GM21786 (cell line): Measurements from ENCODE around the gene TSPAN13.

Source experiments
- ATAC-seq: cut with Tn5 transposase; IDR thresholded peaks from one replicate; pipeline ENCODE4 v1.9.1; 2021; ENCODE audit not compliant: unreplicated experiment

The TSPAN13 gene

GRCh38 chr7:16810573-16810972 lies 57.0 kb downstream of the TSPAN13 start:
- no peak for ATAC-seq

DNA sequence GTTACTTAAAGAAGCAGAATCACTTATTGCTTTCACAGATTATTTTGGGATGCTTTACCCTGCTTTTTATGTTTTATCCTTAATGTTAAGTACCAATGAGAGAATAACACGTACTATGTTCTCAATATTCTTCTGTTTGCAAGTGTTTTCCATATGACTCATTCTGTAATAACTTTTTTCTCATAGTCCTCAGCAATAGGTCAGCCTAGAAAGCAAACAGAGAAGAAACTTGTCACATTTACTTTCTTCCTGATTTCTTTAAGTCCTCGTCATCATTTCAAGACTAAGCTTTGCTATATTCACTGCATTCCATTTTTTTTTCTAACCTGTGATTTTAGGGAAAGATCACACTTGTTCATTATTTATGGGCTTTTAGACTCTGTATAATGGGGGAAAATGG lies 58.0 kb downstream of the TSPAN13 start:
- ATAC-seq: no peak

GRCh38 chr7:16812542-16813231 lies 59.1 kb downstream of the TSPAN13 start:
- no peak for ATAC-seq

GRCh38 chr7:16813232-16813616 lies 59.7 kb downstream of the TSPAN13 start:
- ATAC-seq: no peak

DNA sequence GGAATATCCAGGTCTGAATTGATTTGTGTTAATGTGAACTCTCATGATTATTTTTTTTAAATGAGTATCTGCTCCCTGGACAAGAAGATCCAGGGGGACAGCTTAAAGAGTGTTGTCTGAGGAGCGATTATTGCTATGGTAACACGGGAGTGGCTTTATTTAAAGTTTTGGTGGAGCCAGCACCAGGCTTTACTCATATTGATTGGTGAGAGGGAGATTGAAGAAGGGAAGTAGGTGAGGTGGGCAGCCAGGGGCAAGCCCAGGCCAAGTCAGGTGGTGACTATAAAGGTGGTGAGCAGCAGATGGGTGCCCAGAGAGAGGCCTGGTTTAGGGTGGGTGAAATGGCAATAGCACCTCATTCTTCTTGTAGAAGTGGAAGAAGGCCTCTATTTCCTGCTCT lies 61.4 kb downstream of the TSPAN13 start:
- ATAC-seq: no peak

DNA sequence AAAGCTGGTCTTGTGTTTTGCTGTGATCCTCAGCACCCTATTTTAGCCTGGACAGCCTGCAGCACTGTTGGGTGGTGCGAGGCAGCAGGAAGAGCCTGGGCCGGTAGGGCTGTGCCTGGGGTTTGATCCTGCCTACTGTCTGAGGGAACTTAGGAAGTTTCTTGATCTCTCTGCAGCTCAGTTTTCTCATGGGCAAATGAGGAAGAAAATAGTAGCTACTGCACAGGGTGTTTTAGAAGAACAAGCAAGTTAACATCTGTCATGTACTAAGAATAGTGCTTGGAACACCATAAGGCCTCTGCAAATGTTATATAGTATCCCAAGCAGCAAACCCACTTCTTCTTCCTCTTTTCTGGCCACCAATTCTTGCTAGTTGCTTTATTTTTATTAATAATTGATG lies 63.3 kb downstream of the TSPAN13 start:
- ATAC-seq: no peak

DNA sequence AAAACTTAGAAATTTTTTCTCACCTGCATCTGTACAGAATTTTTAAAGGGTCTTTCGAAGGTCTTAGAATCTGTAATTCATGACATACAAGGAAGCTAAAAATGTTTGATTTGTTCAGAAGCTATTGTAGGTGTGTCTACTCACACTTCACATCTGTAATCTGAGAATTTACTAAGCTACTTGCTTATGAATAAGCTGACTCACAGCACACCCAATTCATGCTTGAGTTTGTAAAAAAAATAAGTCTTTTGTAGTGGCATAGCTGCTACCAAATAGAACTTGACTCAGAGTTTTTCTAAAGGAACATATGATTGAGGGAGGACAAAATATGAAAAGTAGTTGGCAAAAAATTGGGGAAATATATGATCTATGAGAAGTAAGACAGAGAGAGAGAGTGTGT lies 64.0 kb downstream of the TSPAN13 start:
- no peak for ATAC-seq

DNA sequence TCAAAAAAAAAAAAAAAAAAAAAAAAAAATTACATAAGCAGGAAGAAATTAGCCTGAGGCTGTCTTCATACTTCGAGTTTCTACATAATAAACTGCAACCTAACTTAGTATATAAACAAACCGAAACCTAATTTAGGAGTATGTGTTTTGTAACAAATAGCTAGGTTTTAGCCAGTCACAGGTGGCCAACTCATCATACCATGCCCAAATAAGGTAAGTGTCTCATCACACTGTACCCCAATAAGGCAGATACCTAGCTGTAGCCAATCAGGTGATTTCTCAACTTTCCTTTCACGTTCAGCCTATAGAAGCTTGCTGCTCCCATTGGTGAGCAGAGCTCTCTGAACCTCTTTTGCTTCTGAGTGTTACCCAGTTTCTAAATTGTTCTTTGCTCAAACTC lies 65.2 kb downstream of the TSPAN13 start:
- no peak for ATAC-seq

GRCh38 chr7:16822029-16822428 lies 68.5 kb downstream of the TSPAN13 start:
- no peak for ATAC-seq

GRCh38 chr7:16826060-16826459 lies 72.5 kb downstream of the TSPAN13 start:
- ATAC-seq: no peak

DNA sequence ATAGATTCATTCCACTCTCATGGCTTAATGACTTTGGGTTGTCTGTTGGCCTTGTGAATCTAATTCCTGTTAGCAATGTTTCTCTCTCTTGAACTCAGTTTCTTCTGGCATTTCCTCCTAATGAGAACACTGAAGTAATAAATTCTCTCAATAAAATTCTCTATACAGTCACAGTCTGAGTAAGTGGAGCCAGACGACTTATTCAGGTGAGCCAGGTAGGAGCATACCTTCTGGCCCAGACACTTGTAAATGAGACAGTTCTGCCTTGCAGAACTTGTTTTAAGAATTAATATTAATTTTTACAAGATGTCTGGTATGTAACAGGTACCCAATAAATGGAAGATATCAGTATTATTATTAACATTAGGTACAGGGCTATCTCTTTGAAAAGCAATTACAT lies 79.8 kb downstream of the TSPAN13 start:
- no peak for ATAC-seq
